HG02885 (cell line): ENCODE measurements around the gene STAT5B.
"Not testable (repeated sequence)": the region's sequence is repeated elsewhere in the genome, so short reads cannot be mapped to it uniquely, and the experiment has no call there.

ENCODE experiments used
- ATAC-seq: cut with Tn5 transposase; IDR thresholded peaks from one replicate; pipeline ENCODE4 v1.9.1; 2021; ENCODE audit warnings: mild to moderate bottlenecking; ENCODE audit not compliant: unreplicated experiment, poor library complexity

The STAT5B gene

GRCh38 chr17:42201458-42201772, 74.8 kb downstream of the STAT5B start:
- no peak for ATAC-seq

- no peak for ATAC-seq
These were observed 75.3 kb downstream of the STAT5B start for GRCh38 chr17:42200706-42201457.

- ATAC-seq = no peak
These were observed 76.7 kb downstream of the STAT5B start for GRCh38 chr17:42199416-42200011.

- ATAC-seq = no peak
These were observed 77.3 kb downstream of the STAT5B start for GRCh38 chr17:42198897-42199296.

- no peak for ATAC-seq
These were observed 78.5 kb downstream of the STAT5B start for GRCh38 chr17:42197564-42198156.

- ATAC-seq = peak; percentile 92
These were observed 82.0 kb downstream of the STAT5B start, which contains the start of gene GHDC for GRCh38 chr17:42193969-42194899. Gene GHDC (minus strand): TSS chr17:42194494. CDS start chr17:42193581, 913 bp downstream.

GRCh38 chr17:42193216-42193968, 82.8 kb downstream of the STAT5B start:
- no peak for ATAC-seq

GRCh38 chr17:42192189-42193126, 83.7 kb downstream of the STAT5B start:
- ATAC-seq = no peak

GRCh38 chr17:42191275-42191608, 84.9 kb downstream of the STAT5B start:
- no peak for ATAC-seq

GRCh38 chr17:42190491-42191274, 85.5 kb downstream of the STAT5B start:
- ATAC-seq = no peak

GRCh38 chr17:42189651-42189965, 86.6 kb downstream of the STAT5B start:
- no peak for ATAC-seq

- no peak for ATAC-seq
These were observed 87.2 kb downstream of the STAT5B start for GRCh38 chr17:42188749-42189650.

- ATAC-seq = no peak
These were observed 88.4 kb downstream of the STAT5B start for GRCh38 chr17:42187833-42188232.

- ATAC-seq = not testable (repeated sequence)
These were observed 90.0 kb downstream of the STAT5B start for GRCh38 chr17:42186191-42186590.

GRCh38 chr17:42185621-42185930, 90.6 kb downstream of the STAT5B start:
- ATAC-seq = no peak

GRCh38 chr17:42184713-42185620, 91.2 kb downstream of the STAT5B start, which contains the start of gene HCRT:
Gene HCRT (minus strand): TSS chr17:42185452. CDS start chr17:42185365, 87 bp downstream.
- no peak for ATAC-seq
